SK-N-SH (cell line): Measurements from ENCODE around the gene PAN3. TPM values are rescaled to one million over a fixed set of nuclear protein-coding genes. Genes with fewer than 3 reads are reported as not detected.

Source experiments
- CTCF ChIA-PET: fragments of 300-600, 350-600 bp; formaldehyde crosslinking; extraction: SDS; loops from one replicate; lab custom pipeline; 2021; lab: Yijun Ruan, JAX
- POLR2A ChIA-PET: fragments of 350-600 bp; sonication (Branson Sonifier 250); formaldehyde crosslinking; extraction: SDS; loops from one replicate; lab custom pipeline; 2020; ENCODE audit warnings: antibody characterized with exemption, inconsistent platforms; lab: Yijun Ruan, JAX
- DNase-seq: peaks from one replicate; pipeline ENCODE4 v3.0.0; 2012
- H2AFZ ChIP-seq: fragments of 200-600 bp; sonication (generic); 2 replicates; pipeline ENCODE4 v1.8.1; 2016; ENCODE audit warnings: antibody characterized with exemption, mild to moderate bottlenecking, low read depth
- H3F3A ChIP-seq: fragments of 200-600 bp; sonication (generic); replicated peaks from 2 replicates; pipeline ENCODE3; 2016; ENCODE audit warnings: antibody characterized with exemption, mild to moderate bottlenecking; ENCODE audit not compliant: insufficient read depth
- H3K27ac ChIP-seq, 2 experiments: fragments of 200-500 bp in 1 of 2; fragments of 200-600 bp in 1 of 2; sonication (Bioruptor generic) in 1 of 2; sonication (generic), shearing (Covaris generic) in 1 of 2; 2 replicates each; pipeline versions ENCODE4 v1.5.1 to v1.6.1; 2014 to 2016; ENCODE audit warnings: low read depth in 2 of 2, inconsistent platforms in 1 of 2, low read length in 1 of 2, mild to moderate bottlenecking in 1 of 2, mixed read lengths in 1 of 2
- H3K27me3 ChIP-seq: fragments of 200-600 bp; sonication (generic), shearing (Covaris generic); 2 replicates; pipeline ENCODE4 v1.6.1; 2016; ENCODE audit warnings: mixed run types; ENCODE audit not compliant: insufficient read depth
- H3K36me3 ChIP-seq, 2 experiments: fragments of 200-500 bp in 1 of 2; fragments of 200-600 bp in 1 of 2; sonication (Bioruptor generic) in 1 of 2; sonication (generic) in 1 of 2; replicated peaks in 1 of 2; 2 replicates each; pipeline versions ENCODE3 to v1.5.1; 2014 to 2016; ENCODE audit warnings: low read length in 1 of 2, mild to moderate bottlenecking in 1 of 2; ENCODE audit not compliant: insufficient read depth in 2 of 2, control insufficient read depth in 1 of 2
- H3K4me1 ChIP-seq, 2 experiments: fragments of 200-500 bp in 1 of 2; fragments of 200-600 bp in 1 of 2; sonication (Bioruptor generic) in 1 of 2; sonication (generic), shearing (Covaris generic) in 1 of 2; 2 replicates each; pipeline versions ENCODE4 v1.5.1 to v1.6.1; 2014 to 2016; ENCODE audit warnings: low read depth in 1 of 2, low read length in 1 of 2, mixed run types in 1 of 2; ENCODE audit not compliant: insufficient read depth in 2 of 2, control insufficient read depth in 1 of 2
- H3K4me2 ChIP-seq: fragments of 200-600 bp; sonication (generic), shearing (Covaris generic); 2 replicates; pipeline ENCODE4 v1.6.1; 2017; ENCODE audit warnings: mixed run types
- H3K4me3 ChIP-seq, 2 experiments: fragments of 200-500 bp in 1 of 2; fragments of 200-600 bp in 1 of 2; sonication (Bioruptor generic) in 1 of 2; sonication (generic), shearing (Covaris generic) in 1 of 2; 2 replicates each; pipeline versions ENCODE4 v1.5.1 to v1.8.1; 2014 to 2016; ENCODE audit warnings: low read depth in 2 of 2, inconsistent platforms in 1 of 2, low read length in 1 of 2, mild to moderate bottlenecking in 1 of 2, mixed read lengths in 1 of 2, moderate library complexity in 1 of 2
- H3K79me2 ChIP-seq: fragments of 200-600 bp; sonication (generic); 2 replicates; pipeline ENCODE4 v1.8.1; 2017; ENCODE audit warnings: mild to moderate bottlenecking; ENCODE audit not compliant: insufficient read depth
- H3K9ac ChIP-seq: fragments of 200-600 bp; sonication (generic); 2 replicates; pipeline ENCODE4 v1.6.1; 2017; ENCODE audit warnings: mixed run types
- H3K9me2 ChIP-seq: fragments of 200-600 bp; sonication (generic); 2 replicates; pipeline ENCODE4 v1.6.1; 2017; ENCODE audit warnings: mixed run types
- H3K9me3 ChIP-seq: fragments of 200-600 bp; sonication (generic); 2 replicates; pipeline ENCODE4 v1.6.1; 2017; ENCODE audit warnings: mixed run types, mild to moderate bottlenecking, moderate library complexity
- H4K20me1 ChIP-seq: fragments of 200-600 bp; sonication (generic); 2 replicates; pipeline ENCODE4 v1.6.1; 2017; ENCODE audit warnings: mild to moderate bottlenecking, mixed run types; ENCODE audit not compliant: insufficient read depth
- CTCF ChIP-seq: fragments of 200-600 bp; sonication (generic); IDR thresholded peaks from 2 replicates; pipeline ENCODE4 v1.6.1; 2017; ENCODE audit warnings: antibody characterized with exemption, mild to moderate bottlenecking, moderate library complexity
- EP300 ChIP-seq, 2 experiments: IDR thresholded peaks; 2 replicates each; pipeline versions ENCODE4 v1.4.0 to v1.6.1; 2012; ENCODE audit warnings: borderline replicate concordance in 1 of 2, low read depth in 1 of 2, low read length in 1 of 2
- FOSL2 ChIP-seq: IDR thresholded peaks from 2 replicates; pipeline ENCODE4 v1.4.0; 2012; ENCODE audit warnings: low read depth, mild to moderate bottlenecking, moderate library complexity, borderline replicate concordance
- GABPA ChIP-seq: IDR thresholded peaks from 2 replicates; pipeline ENCODE4 v1.4.0; 2012; ENCODE audit warnings: low read depth, mild to moderate bottlenecking
- GATA2 ChIP-seq: sonication (generic); formaldehyde crosslinking; IDR thresholded peaks from 2 replicates; pipeline ENCODE4 v1.5.0; 2020; ENCODE audit warnings: mild to moderate bottlenecking, missing genetic modification reagents
- JUND ChIP-seq: IDR thresholded peaks from 2 replicates; pipeline ENCODE4 v1.4.0; 2012
- MAX ChIP-seq: IDR thresholded peaks from 2 replicates; pipeline ENCODE4 v1.4.0; 2012; ENCODE audit warnings: low read depth
- MEF2A ChIP-seq: IDR thresholded peaks from 2 replicates; pipeline ENCODE4 v1.4.0; 2012; ENCODE audit warnings: low read depth, borderline replicate concordance
- MXI1 ChIP-seq: IDR thresholded peaks from 2 replicates; pipeline ENCODE4 v1.6.1; 2012; ENCODE audit warnings: mild to moderate bottlenecking, low read depth, low read length, improper control_type of control experiment
- NFIC ChIP-seq: IDR thresholded peaks from 2 replicates; pipeline ENCODE4 v1.4.0; 2012; ENCODE audit warnings: borderline replicate concordance
- NRF1 ChIP-seq: IDR thresholded peaks from 2 replicates; pipeline ENCODE4 v1.6.1; 2012; ENCODE audit warnings: low read depth, mild to moderate bottlenecking, low read length
- REST ChIP-seq: IDR thresholded peaks from 2 replicates; pipeline ENCODE4 v1.6.1; 2012; ENCODE audit warnings: mild to moderate bottlenecking, low read depth, low read length, moderate library complexity
- RXRA ChIP-seq: IDR thresholded peaks from 2 replicates; pipeline ENCODE4 v1.4.0; 2012; ENCODE audit warnings: low read depth, mild to moderate bottlenecking, borderline replicate concordance
- SMC3 ChIP-seq: IDR thresholded peaks from 2 replicates; pipeline ENCODE4 v1.6.1; 2012; ENCODE audit warnings: low read depth, low read length, improper control_type of control experiment
- TCF12 ChIP-seq: IDR thresholded peaks from 2 replicates; pipeline ENCODE4 v1.4.0; 2012
- YY1 ChIP-seq: IDR thresholded peaks from 2 replicates; pipeline ENCODE4 v1.4.0; 2012; ENCODE audit warnings: low read depth, mild to moderate bottlenecking
- WGBS: methylation state at CpG from one replicate; pipeline ENCODE4 v1.1.6; 2017; ENCODE audit warnings: low lambda C conversion rate; 5-methylcytosine and 5-hydroxymethylcytosine counted together
- polyA plus RNA-seq, 3 experiments: library from polyadenylated mRNA; depleted of rRNA; stranded (reverse); fragments of >200 nt; gene quantifications; 2 replicates each; pipeline ENCODE4 v1.2.3, GENCODE V29; 2012

The PAN3 gene
- polyA plus RNA-seq, 1 of the 3 experiments (the other 2 are of a cell fraction) = 6.4 TPM

GRCh38 chr13:28258417-28258816 is 120.1 kb downstream of the PAN3 start:
- no peak for DNase-seq
- Histone ChIP-seq H3K27me3 (no peaks in the 10 kb centered on the region), H3K36me3 (peaks cover 30 to 43% of the 10 kb centered on the region in 2 experiments), H3K9me2 (no peaks in the 10 kb centered on the region), H3K27ac (no peak overlapping the region), H3F3A (no peaks in the 10 kb centered on the region), H3K9ac (no peak overlapping the region), H3K4me3 (no peak overlapping the region), H2AFZ (no peak overlapping the region), H4K20me1 (no peaks in the 10 kb centered on the region), H3K4me1 (no peaks in the 10 kb centered on the region), H3K4me2 (no peak overlapping the region), H3K9me3 (no peaks in the 10 kb centered on the region), H3K79me2 (no peaks in the 10 kb centered on the region; the same call in 1 of the 2 replicates)
- 91% methylated on average over 3 of the region's 3 CpGs for WGBS
- POLR2A ChIA-PET = no interaction called here
- CTCF ChIA-PET = no interaction called here
- TF ChIP-seq TCF12 (no peak), NRF1 (no peak), RXRA (no peak), EP300 (IDR thresholded peaks at IDR 0.05; ENCODE audit: borderline replicate concordance in 1 of 2, low read depth in 1 of 2, low read length in 1 of 2) (no peak), CTCF (no peak), REST (no peak), GABPA (no peak), NFIC (no peak), YY1 (no peak), FOSL2 (no peak)

- Histone ChIP-seq H3K4me2 (no peak overlapping the region), H2AFZ (no peak overlapping the region), H3K27me3 (no peaks in the 10 kb centered on the region), H3K9me3 (no peaks in the 10 kb centered on the region), H3K4me3 (no peak overlapping the region), H3K4me1 (no peaks in the 10 kb centered on the region), H3K27ac (no peak overlapping the region), H3F3A (peaks cover 4% of the 10 kb centered on the region), H3K36me3 (peaks cover 41 to 45% of the 10 kb centered on the region in 2 experiments), H4K20me1 (no peaks in the 10 kb centered on the region), H3K79me2 (no peaks in the 10 kb centered on the region), H3K9me2 (no peaks in the 10 kb centered on the region), H3K9ac (no peak overlapping the region)
- DNase-seq = no peak
- 96% methylated on average over 4 of the region's 4 CpGs for WGBS
- ChIA-PET CTCF (no interaction called here), POLR2A (no interaction called here)
- TF ChIP-seq FOSL2 (no peak), SMC3 (no peak), MAX (no peak), GATA2 (CRISPR knock-in tag) (no peak), MXI1 (no peak), MEF2A (no peak), RXRA (no peak), JUND (no peak), REST (no peak)
Measured at GRCh38 chr13:28267497-28267896, 129.2 kb downstream of the PAN3 start.
